H9 (cell line): ENCODE data around the gene ENOSF1. TPM values are rescaled to one million over a fixed set of nuclear protein-coding genes. Genes with fewer than 3 reads are reported as not detected.

Source experiments
- DNase-seq: peaks from one replicate; pipeline ENCODE4 v3.0.0-alpha.2; 2017
- H2AFZ ChIP-seq: one replicate; pipeline ENCODE4 v1.6.1; 2013; ENCODE audit warnings: mild to moderate bottlenecking, low read length, control low read depth, moderate library complexity
- H2AK5ac ChIP-seq: 2 replicates; pipeline ENCODE4 v1.6.1; 2013; ENCODE audit warnings: low read length, control low read depth, mixed read lengths; ENCODE audit not compliant: insufficient read length
- H2BK120ac ChIP-seq: one replicate; pipeline ENCODE4 v1.6.1; 2013; ENCODE audit warnings: low read depth, mild to moderate bottlenecking, low read length, control low read depth, inconsistent platforms; ENCODE audit not compliant: poor library complexity, severe bottlenecking
- H2BK12ac ChIP-seq: 2 replicates; pipeline ENCODE4 v1.6.1; 2013; ENCODE audit warnings: low read length, control low read depth, mixed read lengths, low read depth; ENCODE audit not compliant: insufficient read length
- H2BK15ac ChIP-seq: 2 replicates; pipeline ENCODE4 v1.6.1; 2013; ENCODE audit warnings: low read depth, low read length, control low read depth
- H2BK20ac ChIP-seq: one replicate; pipeline ENCODE4 v1.6.1; 2013; ENCODE audit warnings: low read depth, mild to moderate bottlenecking, low read length, control low read depth, inconsistent platforms; ENCODE audit not compliant: poor library complexity, severe bottlenecking
- H2BK5ac ChIP-seq: 2 replicates; pipeline ENCODE4 v1.6.1; 2013; ENCODE audit warnings: low read length, control low read depth, mixed read lengths; ENCODE audit not compliant: insufficient read length
- H3K14ac ChIP-seq: 2 replicates; pipeline ENCODE4 v1.6.1; 2013; ENCODE audit warnings: low read length, control low read depth; ENCODE audit not compliant: insufficient read depth
- H3K18ac ChIP-seq: 2 replicates; pipeline ENCODE4 v1.6.1; 2013; ENCODE audit warnings: low read depth, mild to moderate bottlenecking, mixed read lengths, low read length, control low read depth; ENCODE audit not compliant: insufficient read length
- H3K23ac ChIP-seq: 2 replicates; pipeline ENCODE4 v1.6.1; 2013; ENCODE audit warnings: low read length, control low read depth, mixed read lengths, low read depth; ENCODE audit not compliant: insufficient read length
- H3K23me2 ChIP-seq: 2 replicates; pipeline ENCODE4 v1.6.1; 2013; ENCODE audit warnings: low read depth, mild to moderate bottlenecking, mixed read lengths, low read length, control low read depth; ENCODE audit not compliant: insufficient read length, poor library complexity, severe bottlenecking
- H3K27ac ChIP-seq: 2 replicates; pipeline ENCODE4 v1.5.1; 2013; ENCODE audit warnings: low read length, control low read depth, mixed read lengths, low read depth; ENCODE audit not compliant: insufficient read length
- H3K27me3 ChIP-seq: 2 replicates; pipeline ENCODE4 v1.6.1; 2013; ENCODE audit warnings: low read length, control low read depth, inconsistent platforms; ENCODE audit not compliant: insufficient read depth
- H3K4ac ChIP-seq: 2 replicates; pipeline ENCODE4 v1.6.1; 2013; ENCODE audit warnings: low read depth, mild to moderate bottlenecking, control low read depth, inconsistent platforms, low read length, moderate library complexity
- H3K4me1 ChIP-seq: 2 replicates; pipeline ENCODE4 v1.6.1; 2013; ENCODE audit warnings: low read length, control low read depth, inconsistent platforms; ENCODE audit not compliant: insufficient read depth
- H3K4me2 ChIP-seq: 2 replicates; pipeline ENCODE4 v1.6.1; 2013; ENCODE audit warnings: low read length, control low read depth, mixed read lengths; ENCODE audit not compliant: insufficient read length, insufficient read depth
- H3K56ac ChIP-seq: 2 replicates; pipeline ENCODE4 v1.6.1; 2013; ENCODE audit warnings: low read depth, mild to moderate bottlenecking, mixed read lengths, low read length, control low read depth; ENCODE audit not compliant: insufficient read length
- H3K79me1 ChIP-seq: 2 replicates; pipeline ENCODE4 v1.6.1; 2013; ENCODE audit warnings: low read depth, mild to moderate bottlenecking, moderate library complexity, low read length, control low read depth, inconsistent platforms; ENCODE audit not compliant: insufficient read depth, poor library complexity, severe bottlenecking
- H3K79me2 ChIP-seq: 2 replicates; pipeline ENCODE4 v1.6.1; 2013; ENCODE audit warnings: low read length, control low read depth, inconsistent platforms; ENCODE audit not compliant: insufficient read depth
- H3K9ac ChIP-seq: 2 replicates; pipeline ENCODE4 v1.6.1; 2013; ENCODE audit warnings: low read length, control low read depth, mixed read lengths; ENCODE audit not compliant: insufficient read length; ENCODE audit errors: extremely low read depth
- H3K9me3 ChIP-seq: one replicate; pipeline ENCODE4 v1.6.1; 2013; ENCODE audit warnings: low read depth, low read length, inconsistent platforms; ENCODE audit not compliant: control insufficient read depth
- H3T11ph ChIP-seq: one replicate; pipeline ENCODE4 v1.6.1; 2013; ENCODE audit warnings: mild to moderate bottlenecking, low read length, control low read depth, inconsistent platforms
- H4K20me1 ChIP-seq: one replicate; pipeline ENCODE4 v1.6.1; 2013; ENCODE audit not compliant: control insufficient read depth, insufficient read length, insufficient read depth
- H4K5ac ChIP-seq: 2 replicates; pipeline ENCODE4 v1.6.1; 2013; ENCODE audit warnings: low read depth, mild to moderate bottlenecking, mixed read lengths, low read length, control low read depth; ENCODE audit not compliant: insufficient read length
- H4K8ac ChIP-seq: replicated peaks from 2 replicates; pipeline ENCODE4 v1.6.1; 2013; ENCODE audit warnings: low read length, control low read depth, mixed read lengths, low read depth; ENCODE audit not compliant: insufficient read length
- H4K91ac ChIP-seq: 2 replicates; pipeline ENCODE4 v1.6.1; 2013; ENCODE audit warnings: low read depth, mild to moderate bottlenecking, moderate library complexity, mixed read lengths, low read length, control low read depth; ENCODE audit not compliant: insufficient read length
- H3K27ac Mint-ChIP-seq, 3 experiments: 2 replicates in 2 of 3; 3 replicates in 1 of 3; pipeline ENCODE4 v1.8.0; 2020 to 2021; ENCODE audit warnings: mixed read lengths in 3 of 3, mild to moderate bottlenecking in 1 of 3, moderate library complexity in 1 of 3
- H3K27me3 Mint-ChIP-seq: 2 replicates; pipeline ENCODE4 v1.8.0; 2021; ENCODE audit warnings: low read depth, mild to moderate bottlenecking, moderate library complexity, mixed read lengths
- H3K36me3 Mint-ChIP-seq, 3 experiments: 2 replicates in 2 of 3; 3 replicates in 1 of 3; pipeline ENCODE4 v1.8.0; 2020 to 2021; ENCODE audit warnings: low read depth in 3 of 3, mixed read lengths in 3 of 3; ENCODE audit not compliant: insufficient read depth in 1 of 3
- H3K4me1 Mint-ChIP-seq, 2 experiments: 2 replicates each; pipeline ENCODE4 v1.8.0; 2020; ENCODE audit warnings: mixed read lengths in 2 of 2
- H3K4me3 Mint-ChIP-seq, 2 experiments: 2 replicates in 1 of 2; 3 replicates in 1 of 2; pipeline ENCODE4 v1.8.0; 2020 to 2021; ENCODE audit warnings: mild to moderate bottlenecking in 2 of 2, mixed read lengths in 2 of 2, moderate library complexity in 1 of 2
- H3K9me3 Mint-ChIP-seq, 2 experiments: 2 replicates in 1 of 2; 3 replicates in 1 of 2; pipeline ENCODE4 v1.8.0; 2020; ENCODE audit warnings: mild to moderate bottlenecking in 2 of 2, mixed read lengths in 2 of 2, moderate library complexity in 1 of 2
- CTCF ChIP-seq: fragments of 200-600 bp; sonication (generic); conservative IDR thresholded peaks from 3 replicates; pipeline ENCODE4 v1.8.0; 2021; ENCODE audit warnings: antibody characterized with exemption, mild to moderate bottlenecking
- WGBS: extraction: QIAGEN DNeasy Blood & Tissue Kit; methylation state at CpG from one replicate; pipeline ENCODE4 v1.1.7; 2013; ENCODE audit warnings: missing lambda C conversion rate, low lambda C conversion rate, mixed read lengths; ENCODE audit not compliant: insufficient read length; ENCODE audit errors: extremely low coverage; 5-methylcytosine and 5-hydroxymethylcytosine counted together
- total RNA-seq: library from RNA; stranded (reverse); gene quantifications from 2 replicates; pipeline ENCODE4 v1.2.1, GENCODE V29; 2021

ENOSF1 gene
- total RNA-seq, 1 experiment from 2014 or later: 40.3 TPM

DNA sequence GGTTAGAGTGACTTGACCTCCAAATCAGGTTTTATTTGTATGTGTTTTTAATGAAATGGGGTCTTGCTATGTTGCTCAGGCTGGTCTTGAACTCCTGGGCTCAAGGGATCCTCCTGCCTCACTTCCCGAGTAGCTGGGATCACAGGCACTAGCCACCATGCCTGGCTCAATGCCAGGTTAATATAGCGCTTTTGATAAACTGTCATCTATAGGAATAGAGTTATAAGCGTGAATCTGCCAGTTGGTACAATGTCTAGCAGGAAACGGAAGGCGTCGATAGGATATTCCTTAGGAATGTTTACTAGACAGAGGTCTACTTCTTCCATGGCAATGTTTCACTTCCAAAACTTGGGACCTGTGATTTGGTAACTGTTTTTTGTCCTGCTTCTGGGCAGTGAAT lies 90.1 kb downstream of the ENOSF1 start:
- Mint-ChIP-seq H3K36me3 (no peaks in the 10 kb centered on the region), H3K27ac (no peak overlapping the region)

More for the DNA sequence above, 90.1 kb downstream of the ENOSF1 start:
- WGBS: no CpG with 5 or more reads among the region's 6 CpGs
- H4K5ac ChIP-seq: no peak overlapping the region
- H3K9ac ChIP-seq: no peak overlapping the region
- no peak overlapping the region for H2BK12ac ChIP-seq
- no peak overlapping the region for H3K4me2 ChIP-seq
- H3T11ph ChIP-seq: no peak overlapping the region
- Mint-ChIP-seq H3K4me3 (no peak overlapping the region), H3K9me3 (no peaks in the 10 kb centered on the region), H3K27me3 (peaks cover 9% of the 10 kb centered on the region), H3K4me1 (peaks cover 6 to 8% of the 10 kb centered on the region in 2 experiments)
- H4K20me1 ChIP-seq: no peaks in the 10 kb centered on the region
- no peak overlapping the region for H4K8ac ChIP-seq
- H3K14ac ChIP-seq: no peak overlapping the region
- no peak overlapping the region for H3K18ac ChIP-seq
- no peaks in the 10 kb centered on the region for H3K27me3 ChIP-seq
- no peaks in the 10 kb centered on the region for H3K79me1 ChIP-seq
- H3K23ac ChIP-seq: no peak overlapping the region
- no peaks in the 10 kb centered on the region for H3K9me3 ChIP-seq
- DNase-seq: no peak
- no peak overlapping the region for H2BK120ac ChIP-seq
- H3K4me1 ChIP-seq: no peaks in the 10 kb centered on the region
- no peaks in the 10 kb centered on the region for H3K79me2 ChIP-seq
- H4K91ac ChIP-seq: no peak overlapping the region
- H2AK5ac ChIP-seq: no peak overlapping the region
- H2BK5ac ChIP-seq: no peak overlapping the region
- no peak overlapping the region for H3K4ac ChIP-seq
- no peak overlapping the region for H2BK20ac ChIP-seq
- H2BK15ac ChIP-seq: no peak overlapping the region
- no peak for TF ChIP-seq CTCF
- no peaks in the 10 kb centered on the region for H3K23me2 ChIP-seq
- H3K27ac ChIP-seq: no peak overlapping the region
- no peak overlapping the region for H2AFZ ChIP-seq
- no peak overlapping the region for H3K56ac ChIP-seq
